Activated CD4-positive, alpha-beta T cell treated with anti-CD3 and anti-CD28 coated beads, Interleukin-2, amount 50 U/mL, for 16 hours (primary cell): Measurements from ENCODE around the gene RMC1.
"Not testable (repeated sequence)": the region's sequence is repeated elsewhere in the genome, so short reads cannot be mapped to it uniquely, and the experiment has no call there.

ENCODE experiments used
- DNase-seq: peaks from one replicate; pipeline ENCODE4 v3.0.0-alpha.2; 2020

RMC1 gene

DNA sequence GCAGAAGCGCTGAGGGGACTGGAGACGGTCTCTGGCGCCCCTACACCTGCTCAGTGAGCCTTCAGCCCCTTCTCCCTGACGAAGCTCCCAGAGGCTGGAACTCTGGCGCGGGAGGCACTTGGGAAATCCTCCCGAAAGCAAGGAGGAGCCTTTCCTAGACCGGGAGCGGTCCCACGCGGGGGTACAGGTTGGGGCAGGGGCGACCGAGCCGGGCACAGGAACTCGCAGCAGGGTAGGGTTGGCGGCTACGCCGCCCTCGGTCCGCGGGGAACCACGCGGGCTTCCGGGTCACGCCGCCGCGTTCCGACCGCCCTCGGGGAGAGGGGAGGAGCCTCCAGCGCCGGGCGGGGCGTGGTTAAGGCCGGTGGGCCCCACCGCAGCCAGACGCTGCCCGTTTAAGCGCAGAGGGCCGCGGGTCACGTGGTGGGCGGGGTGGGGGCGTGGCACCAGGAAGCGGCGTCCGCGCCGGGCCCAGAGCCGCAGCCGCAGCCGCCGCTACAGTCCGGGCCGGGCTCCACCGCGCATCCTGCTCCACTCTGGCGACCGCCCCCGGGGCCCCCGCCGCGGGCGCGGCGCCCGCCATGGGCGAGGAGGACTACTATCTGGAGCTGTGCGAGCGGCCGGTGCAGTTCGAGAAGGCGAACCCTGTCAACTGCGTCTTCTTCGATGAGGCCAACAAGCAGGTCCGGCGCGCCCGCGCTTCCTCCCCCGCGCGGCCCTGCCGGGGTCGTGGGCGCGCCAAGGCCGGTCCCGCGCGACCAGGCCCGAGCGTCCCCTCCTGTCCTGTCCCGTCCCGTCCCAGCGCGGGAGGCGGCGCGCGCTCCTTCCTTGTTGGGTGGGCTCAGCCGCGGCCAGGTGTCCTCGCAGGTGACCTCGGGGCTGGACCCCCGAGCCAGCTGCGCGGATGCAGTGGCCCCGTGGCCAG is at the start of gene RMC1:
Gene RMC1 (plus strand): TSS at position 474 of the 925 bp plus-strand sequence. CDS start 108 bp downstream, at position 582.
- DNase-seq: peak; percentile 97

DNA sequence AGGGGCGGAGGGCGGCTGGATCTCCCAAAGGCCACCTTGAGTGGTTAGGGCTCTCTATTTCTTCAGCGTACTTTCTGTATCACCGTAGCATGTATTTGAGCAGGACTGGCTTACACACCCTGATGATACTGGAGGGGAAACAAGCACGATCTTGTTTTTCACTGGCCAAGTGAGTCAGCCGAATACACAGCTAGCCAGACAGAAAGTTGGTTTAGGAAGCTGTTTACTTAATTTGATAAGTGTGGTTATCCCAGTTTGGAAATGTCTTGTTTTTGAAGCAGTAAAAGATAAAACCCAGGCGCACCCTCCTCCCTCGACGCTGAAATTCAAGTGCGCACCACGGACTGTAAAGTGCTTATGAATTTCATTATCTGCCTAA is 49.6 kb upstream of the RMC1 start:
- peak; percentile 28 for DNase-seq

DNA sequence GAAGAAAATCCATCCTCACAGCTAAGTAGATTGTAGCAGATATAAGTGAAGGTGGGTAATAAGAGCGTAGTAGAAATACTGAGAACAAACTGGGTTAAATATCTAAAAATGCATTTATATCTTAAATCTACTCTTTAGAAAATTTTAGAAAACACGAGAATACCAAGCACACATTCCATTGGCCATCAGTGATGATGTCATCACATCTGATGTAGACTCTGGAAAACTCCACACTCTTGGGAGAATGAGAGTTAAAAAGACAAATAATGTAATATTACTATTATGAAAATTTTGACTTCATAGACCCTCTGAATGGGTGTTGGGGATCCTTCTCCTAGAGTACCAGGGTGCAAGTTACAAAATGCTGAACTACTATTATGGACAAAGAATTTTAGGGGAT is 46.5 kb upstream of the RMC1 start:
- DNase-seq: no peak

DNA sequence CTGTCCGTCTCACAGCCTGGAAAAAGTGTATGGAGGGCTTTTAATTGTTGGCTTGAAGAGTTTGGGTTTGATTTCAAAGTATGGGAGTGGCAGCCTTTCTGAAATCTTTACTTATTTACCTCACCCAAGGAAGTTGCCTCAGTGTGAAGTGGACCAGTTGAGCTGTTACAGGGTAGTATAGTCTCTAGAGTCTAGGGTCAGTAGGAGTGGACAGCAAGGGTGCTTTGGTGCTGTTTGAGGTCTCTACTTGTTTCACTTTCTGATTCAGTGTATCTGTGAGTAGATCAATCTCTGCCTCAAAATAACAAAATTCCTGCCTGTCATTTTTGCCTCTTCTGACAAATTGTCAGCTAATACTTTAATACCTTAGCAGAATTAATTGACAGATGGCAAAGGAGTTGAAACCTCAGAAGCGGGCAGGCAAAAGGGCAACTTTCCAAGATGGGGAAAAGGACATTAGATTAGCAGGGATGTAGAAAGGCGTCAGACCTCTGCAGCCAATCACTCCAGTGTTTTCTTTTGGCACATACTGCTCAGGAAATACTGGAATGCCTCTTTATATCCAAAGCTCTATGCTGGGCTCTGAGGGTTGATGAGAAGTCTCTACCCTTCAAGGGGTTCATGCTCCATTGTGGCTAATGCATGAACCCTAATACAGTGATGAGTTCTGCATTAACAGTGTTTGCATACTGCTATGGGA is 44.3 kb upstream of the RMC1 start:
- no peak for DNase-seq

DNA sequence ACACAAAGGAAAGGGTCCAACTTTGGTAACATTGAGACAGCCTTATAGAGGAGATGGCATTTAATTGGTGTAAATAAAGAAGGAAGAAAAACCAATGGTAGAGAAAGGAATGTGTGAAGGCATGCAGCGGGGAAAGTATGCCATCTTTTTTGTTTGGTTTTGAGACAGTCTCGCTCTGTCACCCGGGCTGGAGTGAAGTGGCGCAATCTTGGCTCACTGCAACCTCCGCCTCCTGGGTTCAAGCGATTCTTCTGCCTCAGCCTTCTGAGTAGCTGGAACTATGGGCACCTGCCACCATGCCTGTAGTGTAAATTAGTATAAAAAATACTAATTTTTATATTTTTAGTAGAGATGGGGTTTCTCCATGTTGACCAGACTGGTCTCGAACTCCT is 43.8 kb upstream of the RMC1 start:
- DNase-seq: no peak

DNA sequence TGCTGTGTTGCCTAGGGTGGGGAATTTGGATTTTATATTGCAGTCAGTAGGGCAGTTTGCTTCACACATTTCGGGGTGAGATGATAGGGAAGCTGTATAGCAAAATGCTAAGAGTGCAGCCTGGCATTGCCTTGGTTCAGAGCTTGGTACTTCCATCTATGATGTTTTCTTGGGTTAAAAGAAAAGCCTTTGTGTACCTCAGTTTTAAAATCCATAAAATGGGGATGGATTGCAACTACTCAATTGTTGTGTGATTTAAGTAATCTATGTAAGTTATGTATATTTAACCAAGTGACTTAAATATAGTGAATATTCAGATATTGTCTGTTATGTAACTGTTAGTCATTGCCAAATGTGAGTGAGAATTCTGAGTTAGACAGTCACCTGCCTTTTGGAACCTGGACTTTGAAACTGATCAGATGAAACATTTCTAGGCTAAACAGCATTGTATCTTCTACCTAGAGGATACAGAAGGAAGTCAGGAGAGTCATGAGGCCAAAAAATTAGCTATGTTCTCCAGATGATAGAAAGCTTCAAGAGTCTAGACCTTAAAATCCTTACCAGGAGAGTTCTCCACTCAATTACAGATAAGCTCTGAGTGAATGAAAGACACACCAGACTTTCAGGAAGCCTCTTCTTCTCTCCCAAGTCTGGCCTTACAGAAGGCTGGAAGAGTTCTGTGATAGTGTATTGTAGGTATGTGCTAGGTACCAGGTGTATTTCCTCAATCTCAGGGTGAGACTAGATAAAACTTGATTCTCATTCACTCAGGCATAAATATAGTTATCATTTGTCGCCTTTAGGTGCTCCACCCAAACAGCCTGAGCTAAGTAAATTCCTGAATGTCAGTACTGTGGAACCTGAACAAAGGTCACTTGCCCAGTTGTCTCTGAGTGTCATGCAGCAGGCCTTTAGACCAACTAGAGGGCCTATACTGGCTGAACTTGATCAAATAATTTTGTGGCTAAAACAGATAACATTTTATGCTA is 42.7 kb upstream of the RMC1 start:
- DNase-seq: no peak

DNA sequence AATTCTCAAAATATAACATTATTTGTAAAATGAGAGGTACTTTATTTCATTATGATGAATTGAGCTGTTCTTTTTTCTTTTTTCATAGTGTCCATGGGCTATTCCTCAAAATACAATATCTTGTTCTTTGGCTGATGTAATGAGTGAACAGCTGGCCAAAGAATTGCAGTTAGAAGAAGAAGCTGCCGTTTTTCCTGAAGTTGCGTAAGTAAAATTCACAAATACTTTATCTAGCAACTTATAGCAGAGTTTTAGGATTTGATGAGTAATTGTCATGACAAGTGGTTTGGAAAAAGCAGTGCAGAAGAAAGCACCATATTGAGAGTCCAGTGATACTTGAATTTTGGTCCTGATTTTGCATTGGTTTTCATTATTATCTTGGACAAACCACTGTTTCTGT is 40.4 kb upstream of the RMC1 start:
- no peak for DNase-seq

DNA sequence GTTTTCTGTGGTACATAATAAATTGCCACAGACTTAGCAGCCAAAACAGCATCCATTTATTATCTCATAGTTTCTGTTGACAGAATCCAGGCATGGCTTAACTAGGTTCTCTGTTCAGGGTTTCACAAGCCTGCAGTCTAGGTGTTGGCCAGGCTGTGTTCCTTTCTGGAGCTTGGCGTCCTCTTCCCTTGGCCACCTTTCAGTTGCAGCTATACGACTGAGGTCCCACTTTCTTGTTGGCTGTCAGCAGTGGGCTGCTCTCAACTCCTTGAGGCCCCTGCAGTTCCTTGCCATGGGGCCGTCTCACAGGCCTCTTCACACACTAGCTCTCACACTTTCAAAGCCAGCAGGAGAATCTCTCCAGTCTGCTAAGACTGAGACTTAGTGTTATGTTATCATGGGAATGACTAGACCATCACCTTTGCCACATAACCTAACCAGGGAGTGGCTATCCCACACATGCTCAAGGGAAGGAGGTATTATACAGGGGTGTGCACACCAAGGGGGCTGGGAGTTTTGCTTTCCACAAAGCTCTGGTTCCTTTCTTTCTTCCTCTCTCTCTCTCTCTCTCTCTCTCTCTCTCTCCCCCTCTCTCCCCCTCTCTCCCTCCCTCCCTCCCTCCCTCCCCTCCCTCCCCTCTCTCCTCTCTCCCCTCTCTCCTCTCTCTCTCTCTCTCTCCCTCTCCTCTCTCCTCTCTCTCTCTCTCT is 34.4 kb upstream of the RMC1 start:
- no peak for DNase-seq

DNA sequence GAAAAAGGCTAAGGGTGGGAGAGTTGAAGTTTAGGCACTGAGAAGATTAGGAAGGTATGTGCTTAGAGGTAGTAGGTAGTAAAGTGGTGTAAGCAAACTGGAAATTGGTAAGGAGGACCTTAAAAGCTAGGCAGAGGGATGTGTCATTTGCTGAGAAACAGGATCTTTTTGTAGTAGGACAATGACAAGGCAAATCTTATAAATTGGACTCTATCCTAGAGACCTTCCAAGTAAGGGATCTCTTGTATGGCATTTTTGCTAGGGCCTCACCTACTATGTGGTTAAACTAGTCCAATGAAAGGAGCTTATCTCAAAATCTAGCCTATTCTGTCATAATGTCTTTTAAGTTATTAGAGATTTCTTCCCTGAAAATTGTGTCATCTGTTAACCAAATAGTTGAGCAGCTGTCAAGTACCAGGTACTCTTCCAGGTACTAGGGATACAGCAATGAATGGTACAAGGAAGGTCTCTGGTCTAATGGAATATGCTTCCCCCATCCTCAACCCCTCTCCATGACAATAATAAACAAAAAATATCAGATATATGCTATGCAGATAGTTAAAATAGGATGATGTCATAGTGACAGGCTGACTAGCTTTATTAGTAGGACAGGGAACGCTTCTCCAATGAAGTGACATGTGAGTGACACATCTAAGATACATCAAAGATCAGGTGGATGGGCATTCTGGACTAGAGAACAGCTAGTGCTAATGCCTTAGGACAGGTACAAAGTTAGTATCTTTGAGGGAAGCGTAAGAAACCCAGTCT is 32.5 kb upstream of the RMC1 start:
- no peak for DNase-seq

DNA sequence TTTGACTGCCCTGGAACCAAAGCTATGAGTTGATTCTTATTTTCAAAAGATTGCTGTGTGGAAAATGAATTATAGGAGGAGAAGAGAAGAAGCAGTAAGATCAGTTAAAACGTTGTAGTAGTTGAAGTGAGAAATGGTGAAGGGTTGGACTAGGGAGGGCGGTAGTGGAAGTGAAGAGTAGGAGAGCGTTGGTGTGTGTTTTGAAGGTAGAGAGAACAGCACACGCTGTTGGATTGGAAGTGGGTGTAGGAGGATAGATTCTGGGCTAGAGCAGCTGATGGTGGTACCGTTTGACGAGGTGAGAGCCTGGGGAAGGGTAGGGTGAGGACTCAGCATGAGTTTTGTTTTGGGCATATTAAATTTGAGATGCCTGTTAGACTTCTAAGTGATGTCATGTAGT is 31.8 kb upstream of the RMC1 start:
- DNase-seq: no peak

DNA sequence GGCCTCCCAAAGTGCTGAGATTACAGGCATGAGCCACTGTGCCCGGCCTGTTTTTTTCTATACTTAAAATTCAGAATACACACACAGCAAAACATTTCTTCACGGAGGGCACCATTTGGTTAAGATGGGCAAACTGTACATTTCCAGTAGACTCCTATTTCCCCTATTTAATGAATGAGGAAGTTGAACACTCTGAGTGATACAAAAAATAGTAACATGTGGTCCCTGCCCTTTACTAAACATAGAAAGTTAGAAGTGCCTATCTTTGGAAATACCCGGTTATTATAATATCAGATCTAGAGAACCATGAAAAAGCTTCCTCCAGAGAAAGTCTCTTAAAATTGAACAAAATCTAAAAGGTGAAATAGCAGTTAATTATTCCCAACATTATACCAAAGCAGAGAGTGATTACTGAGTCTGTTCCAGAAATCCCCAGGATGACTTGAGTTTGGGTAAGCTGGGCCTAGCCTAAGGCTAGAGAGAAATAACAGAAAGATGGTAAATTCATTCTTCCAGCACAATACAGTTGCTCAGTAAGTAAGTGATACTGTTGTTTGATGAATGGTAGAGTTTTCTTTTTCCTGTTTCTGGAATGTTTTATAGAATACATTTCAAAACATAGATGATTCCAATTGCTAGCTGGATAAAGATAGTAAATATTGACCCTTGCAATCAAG is 23.3 kb upstream of the RMC1 start:
- DNase-seq: no peak

DNA sequence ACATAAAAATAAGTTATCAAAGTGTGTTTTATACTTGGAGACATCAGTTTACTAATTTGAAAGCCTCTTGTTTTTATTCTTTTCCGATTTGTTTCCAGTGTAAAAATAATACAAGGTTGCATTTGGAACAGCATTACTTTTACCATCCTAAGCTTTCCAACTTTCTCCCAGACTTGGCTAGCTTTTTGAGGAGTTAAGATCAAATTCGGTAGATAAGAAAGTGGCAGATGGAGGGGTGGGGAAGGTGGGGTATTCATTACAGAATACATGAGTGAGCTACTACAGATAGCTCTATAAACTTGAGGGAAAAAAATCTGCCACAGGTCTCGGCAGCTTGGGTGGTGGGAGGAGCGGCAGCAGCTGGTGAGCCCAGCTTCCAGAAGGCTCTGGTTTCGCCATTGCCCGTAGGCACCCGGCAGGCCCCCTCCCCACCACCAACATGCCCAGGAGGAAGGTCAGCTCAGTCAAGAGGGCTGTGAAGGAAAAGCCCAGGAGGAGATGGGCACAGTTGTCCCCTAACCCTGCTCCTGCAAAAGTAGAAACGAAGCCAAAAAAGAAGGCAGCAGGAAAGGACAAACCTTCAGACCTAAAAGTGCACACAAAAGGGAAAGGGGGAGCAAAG is 18.6 kb upstream of the RMC1 start:
- no peak for DNase-seq

DNA sequence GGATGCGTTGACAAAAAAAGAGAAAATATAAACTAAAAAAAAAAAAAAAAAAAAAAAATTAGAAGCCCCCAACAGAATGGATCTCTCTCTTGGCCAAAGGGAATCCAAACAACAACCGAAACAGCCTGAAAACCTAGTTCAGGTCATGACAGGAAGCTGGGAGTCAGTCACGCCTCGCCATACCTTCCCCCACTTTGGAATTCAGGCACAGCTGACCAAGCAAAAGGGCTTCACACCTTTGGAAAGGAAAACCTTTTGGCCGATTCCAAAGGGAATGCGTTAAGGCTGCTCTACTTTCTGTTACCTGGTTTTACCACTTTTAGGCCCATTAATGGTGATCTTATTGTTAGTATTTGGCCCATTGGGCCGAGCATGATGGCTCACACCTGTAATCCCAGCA is 17.9 kb upstream of the RMC1 start:
- DNase-seq: no peak

DNA sequence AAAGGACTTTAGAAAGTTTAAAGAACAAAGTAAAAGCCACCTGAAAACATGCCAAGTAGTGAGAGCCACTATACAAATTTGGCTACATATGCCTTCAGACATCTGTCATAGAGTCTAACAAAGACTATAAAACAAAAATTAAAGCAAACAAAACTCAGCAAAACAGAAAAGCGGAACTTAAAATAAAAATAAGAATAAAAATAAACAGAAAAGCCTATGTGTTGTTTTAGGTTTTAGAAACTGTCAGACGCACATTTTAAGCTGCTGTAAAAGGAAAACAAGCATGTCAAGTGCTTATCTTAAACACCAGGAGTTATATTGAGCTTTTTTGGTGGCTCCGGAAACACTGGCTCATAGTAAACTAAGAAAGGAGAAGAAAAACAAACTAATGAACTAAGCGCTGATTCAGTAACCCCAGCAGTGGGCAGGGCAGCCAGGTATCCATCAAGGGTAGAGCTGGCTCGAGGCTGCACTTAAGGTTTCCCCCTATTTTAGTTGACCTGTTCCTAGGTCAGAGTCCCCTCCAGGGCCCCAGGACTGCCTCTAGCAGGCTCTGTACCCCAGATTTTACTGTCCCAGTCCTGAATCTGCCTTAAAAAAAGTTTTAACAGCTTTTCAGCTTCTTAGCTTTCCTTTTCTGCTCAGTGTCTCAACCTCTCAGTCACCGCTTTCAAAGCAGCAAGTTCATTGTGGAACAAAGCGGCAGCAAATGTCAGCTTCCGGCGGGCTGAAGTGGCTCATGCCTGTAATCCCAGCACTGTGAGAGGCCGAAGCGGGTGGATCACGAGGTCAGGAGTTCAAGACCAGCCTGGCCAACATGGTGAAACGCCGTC is 15.4 kb upstream of the RMC1 start:
- peak; percentile 25 for DNase-seq

DNA sequence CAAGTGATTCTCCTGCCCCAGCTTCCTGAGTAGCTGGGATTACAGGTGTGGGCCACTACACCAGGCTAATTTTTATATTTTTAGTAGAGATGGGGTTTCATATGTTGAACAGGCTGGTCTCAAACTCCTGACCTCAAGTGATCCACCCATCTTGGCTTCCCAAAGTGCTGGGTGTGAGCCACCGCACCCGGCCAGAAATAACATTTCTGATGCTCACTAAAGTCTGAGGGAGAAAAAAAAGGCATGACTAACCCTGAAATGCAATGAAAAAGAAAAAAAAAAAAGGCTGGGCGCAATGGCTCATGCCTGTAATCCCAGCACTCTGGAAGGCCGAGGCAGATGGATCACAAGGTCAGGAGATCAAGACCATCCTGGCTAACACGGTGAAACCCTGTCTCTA is 13.7 kb upstream of the RMC1 start:
- not testable (repeated sequence) for DNase-seq

DNA sequence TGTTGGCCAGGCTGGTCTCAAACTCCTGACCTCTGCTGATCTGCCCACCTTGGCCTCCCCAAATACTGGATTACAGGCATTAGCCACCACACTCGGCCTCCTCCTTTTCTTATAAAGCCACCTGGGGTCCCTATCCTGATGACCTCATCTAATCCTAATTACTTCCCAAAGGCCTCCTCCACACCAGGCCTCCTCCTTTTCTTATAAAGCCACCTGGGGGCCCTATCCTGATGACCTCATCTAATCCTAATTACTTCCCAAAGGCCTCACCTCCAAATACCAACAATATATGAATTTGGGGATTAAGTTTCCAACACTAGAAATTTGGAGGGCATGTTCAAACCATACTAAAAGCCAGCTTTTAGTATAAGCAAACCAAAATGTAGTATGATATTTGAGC is 9.7 kb upstream of the RMC1 start:
- no peak for DNase-seq

DNA sequence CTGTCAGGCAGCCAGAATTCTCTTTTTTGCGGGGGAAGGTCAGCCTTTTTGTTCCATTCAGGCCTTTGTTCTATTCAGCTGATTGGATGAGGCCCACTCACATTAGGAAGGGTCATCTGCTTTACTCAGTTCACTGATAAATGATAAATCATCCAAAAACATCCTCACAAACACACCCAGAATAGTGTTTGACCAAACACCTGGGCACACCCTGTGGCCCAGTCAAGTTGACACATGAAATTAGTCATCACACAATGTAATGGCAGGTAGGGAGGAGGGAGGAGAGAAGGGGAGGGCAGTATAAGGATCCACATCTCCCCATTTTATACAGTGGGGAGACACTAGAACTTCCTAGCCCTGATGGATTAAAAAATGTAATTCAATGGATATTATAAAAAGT is 8.3 kb upstream of the RMC1 start:
- DNase-seq: no peak

DNA sequence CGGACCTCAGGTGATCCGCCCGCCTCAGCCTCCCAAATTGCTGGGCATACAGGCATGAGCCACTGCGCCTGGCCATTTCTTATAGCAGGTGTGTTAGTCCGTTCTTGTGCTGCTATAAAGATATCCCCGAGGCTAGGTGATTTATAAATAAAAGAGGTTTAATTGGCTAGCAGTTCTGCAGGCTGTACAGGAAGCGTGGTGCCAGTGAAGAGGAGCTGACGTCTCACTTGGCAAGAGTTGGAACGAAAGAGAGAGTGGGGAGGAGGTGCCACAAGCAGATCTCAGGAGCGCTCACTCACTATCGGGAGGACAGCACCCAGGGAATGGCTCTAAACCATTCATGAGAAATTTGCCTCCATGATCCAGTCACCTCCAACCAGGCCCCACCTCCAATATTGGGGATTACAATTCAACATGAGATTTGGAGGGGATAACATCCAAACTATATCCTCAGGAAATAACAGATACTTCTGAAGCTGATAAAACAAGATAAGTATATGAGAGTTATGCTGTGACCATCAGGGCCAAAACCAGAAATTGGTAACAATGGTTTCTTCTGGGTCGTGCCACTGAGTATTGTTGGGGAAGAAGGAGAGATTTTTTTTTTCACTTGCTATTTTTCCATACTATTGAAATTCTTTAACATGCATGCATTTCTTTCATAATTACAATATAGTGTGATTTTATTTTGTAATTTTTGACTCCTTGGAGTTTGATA is 7.4 kb upstream of the RMC1 start:
- no peak for DNase-seq

DNA sequence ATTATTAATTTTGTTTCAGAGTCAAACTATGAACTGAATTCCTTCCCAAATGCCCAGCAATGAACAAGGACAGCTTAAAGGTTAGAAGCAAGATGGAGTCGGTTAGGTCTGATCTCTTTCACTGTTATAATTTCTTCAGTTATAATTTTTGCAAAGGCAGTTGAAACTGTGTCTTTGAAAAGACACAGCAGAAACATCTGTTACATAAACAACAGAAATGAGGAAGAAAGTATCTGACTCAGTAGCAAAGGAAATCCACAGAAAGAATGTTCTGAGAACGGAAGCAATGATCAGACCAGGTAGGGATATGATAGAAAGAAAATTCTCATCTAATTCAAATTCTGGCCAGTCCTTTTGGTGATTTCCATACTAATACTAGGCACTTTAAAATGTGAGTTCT is 5.2 kb upstream of the RMC1 start:
- no peak for DNase-seq
